Measurements from ENCODE around the gene FAM107B. TPM values are rescaled to one million over a fixed set of nuclear protein-coding genes. Genes with fewer than 3 reads are reported as not detected.

The FAM107B gene
- total and polyA plus RNA-seq, 7 donors = 12.8 to 111 (median 15.0) TPM

DNA sequence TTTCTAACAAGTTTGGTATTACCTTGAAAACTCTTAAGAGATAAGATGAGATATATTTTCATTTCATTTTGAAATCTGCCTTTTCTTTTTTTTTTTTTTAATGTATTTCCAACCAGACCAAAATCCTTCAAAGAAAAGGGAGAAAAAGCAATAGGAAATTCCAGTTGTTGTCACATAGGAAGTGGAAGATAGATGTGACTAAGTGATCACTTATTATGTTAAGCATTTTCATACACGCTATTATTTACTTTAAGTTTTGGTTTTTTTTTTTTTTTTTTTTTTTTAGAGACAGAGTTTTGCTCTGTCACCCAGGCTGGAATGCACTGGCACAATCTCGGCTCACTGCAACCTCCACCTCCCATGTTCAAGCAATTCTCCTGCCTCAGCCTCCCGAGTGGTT, 246.8 kb downstream of the FAM107B start:
- TF ChIP-seq POLR2AphosphoS5 (IDR thresholded peaks at IDR 0.05) (no peak), POLR2A (IDR thresholded peaks at IDR 0.05) (no peak), EP300 (IDR thresholded peaks at IDR 0.05) (no peak)
- TF ChIP-seq, protein P1, sequence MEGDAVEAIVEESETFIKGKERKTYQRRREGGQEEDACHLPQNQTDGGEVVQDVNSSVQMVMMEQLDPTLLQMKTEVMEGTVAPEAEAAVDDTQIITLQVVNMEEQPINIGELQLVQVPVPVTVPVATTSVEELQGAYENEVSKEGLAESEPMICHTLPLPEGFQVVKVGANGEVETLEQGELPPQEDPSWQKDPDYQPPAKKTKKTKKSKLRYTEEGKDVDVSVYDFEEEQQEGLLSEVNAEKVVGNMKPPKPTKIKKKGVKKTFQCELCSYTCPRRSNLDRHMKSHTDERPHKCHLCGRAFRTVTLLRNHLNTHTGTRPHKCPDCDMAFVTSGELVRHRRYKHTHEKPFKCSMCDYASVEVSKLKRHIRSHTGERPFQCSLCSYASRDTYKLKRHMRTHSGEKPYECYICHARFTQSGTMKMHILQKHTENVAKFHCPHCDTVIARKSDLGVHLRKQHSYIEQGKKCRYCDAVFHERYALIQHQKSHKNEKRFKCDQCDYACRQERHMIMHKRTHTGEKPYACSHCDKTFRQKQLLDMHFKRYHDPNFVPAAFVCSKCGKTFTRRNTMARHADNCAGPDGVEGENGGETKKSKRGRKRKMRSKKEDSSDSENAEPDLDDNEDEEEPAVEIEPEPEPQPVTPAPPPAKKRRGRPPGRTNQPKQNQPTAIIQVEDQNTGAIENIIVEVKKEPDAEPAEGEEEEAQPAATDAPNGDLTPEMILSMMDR (IDR thresholded peaks at IDR 0.05) = no peak
- Histone ChIP-seq H3K27me3 (no peaks in the 10 kb centered on the region), H3K9me3 (no peaks in the 10 kb centered on the region), H3K36me3 (peaks cover 0 to 16% (median 4%) of the 10 kb centered on the region in 4 donors), H3K4me1 (no peaks in the 10 kb centered on the region), H3K27ac (no peak overlapping the region), H3K4me3 (no peak overlapping the region)
- DNase-seq = no peak
- 51 to 63% methylated on average over 3 of the region's 3 CpGs for whole genome bisulfite sequencing, 2 donors
- intact Hi-C loops (cut with DNase I) = no loop called here

- DNase-seq = no peak
- Histone ChIP-seq H3K27ac (no peak overlapping the region), H3K4me1 (no peaks in the 10 kb centered on the region), H3K4me3 (no peak overlapping the region), H3K36me3 (peaks cover 0 to 16% (median 4%) of the 10 kb centered on the region in 4 donors), H3K9me3 (no peaks in the 10 kb centered on the region), H3K27me3 (no peaks in the 10 kb centered on the region)
- TF ChIP-seq POLR2AphosphoS5 (IDR thresholded peaks at IDR 0.05) (no peak), EP300 (IDR thresholded peaks at IDR 0.05) (no peak), POLR2A (IDR thresholded peaks at IDR 0.05) (no peak)
- TF ChIP-seq, protein P1 (IDR thresholded peaks at IDR 0.05) = no peak
- 24 to 68% methylated on average over 3 of the region's 3 CpGs for WGBS, 2 donors
- intact Hi-C loops (cut with DNase I) = no loop called here
Measured at GRCh38 chr10:14527134-14527844, 247.4 kb downstream of the FAM107B start.

GRCh38 chr10:14526326-14526725, 248.4 kb downstream of the FAM107B start:
- DNase-seq = no peak
- H3K4me3 ChIP-seq = no peak overlapping the region
- 75 to 86% methylated on average over 7 of the region's 7 CpGs for WGBS, 2 donors
- TF ChIP-seq, protein P1 (IDR thresholded peaks at IDR 0.05) = no peak
- no peak for TF ChIP-seq EP300 (IDR thresholded peaks at IDR 0.05)
- no peak for TF ChIP-seq POLR2A (IDR thresholded peaks at IDR 0.05)
- no peaks in the 10 kb centered on the region for H3K27me3 ChIP-seq
- H3K27ac ChIP-seq = no peak overlapping the region
- no peaks in the 10 kb centered on the region for H3K9me3 ChIP-seq
- intact Hi-C loops (cut with DNase I) = no loop called here
- H3K36me3 ChIP-seq = peaks cover 0 to 21% (median 4%) of the 10 kb centered on the region in 4 donors
- no peaks in the 10 kb centered on the region for H3K4me1 ChIP-seq

- Histone ChIP-seq H3K4me1 (no peaks in the 10 kb centered on the region), H3K36me3 (peaks cover 0 to 32% (median 2%) of the 10 kb centered on the region in 4 donors), H3K9me3 (no peaks in the 10 kb centered on the region), H3K4me3 (no peak overlapping the region), H3K27ac (no peak overlapping the region), H3K27me3 (no peaks in the 10 kb centered on the region)
- intact Hi-C loops (cut with DNase I) = no loop called here
- no peak for TF ChIP-seq EP300 (IDR thresholded peaks at IDR 0.05)
- TF ChIP-seq POLR2A (IDR thresholded peaks at IDR 0.05) = no peak
- TF ChIP-seq POLR2AphosphoS5 (IDR thresholded peaks at IDR 0.05) = no peak
- TF ChIP-seq, protein P1 (IDR thresholded peaks at IDR 0.05) = no peak
- 47 to 82% methylated on average over 3 of the region's 3 CpGs for WGBS, 2 donors
- DNase-seq = no peak
Measured at GRCh38 chr10:14524691-14525324, 249.9 kb downstream of the FAM107B start.
